HEK293T (cell line): ENCODE measurements around the gene CRYBB1.

Experiments
- CTBP1 ChIP-seq: fragments of 450-650 bp; IDR thresholded peaks from 2 replicates; pipeline ENCODE4 v1.6.1; 2016; ENCODE audit warnings: borderline replicate concordance
- ELF4 ChIP-seq: fragments of 450-650 bp; IDR thresholded peaks from 2 replicates; pipeline ENCODE4 v1.6.1; 2017; ENCODE audit warnings: antibody characterized with exemption
- FOXA1 ChIP-seq: fragments of 450-650 bp; IDR thresholded peaks from 2 replicates; pipeline ENCODE4 v1.6.1; 2016; ENCODE audit warnings: mild to moderate bottlenecking
- FOXM1 ChIP-seq: fragments of 450-650 bp; IDR thresholded peaks from 2 replicates; pipeline ENCODE4 v1.6.1; 2017; ENCODE audit warnings: mild to moderate bottlenecking, borderline replicate concordance
- HDGF ChIP-seq: fragments of 450-650 bp; IDR thresholded peaks from 2 replicates; pipeline ENCODE4 v1.6.1; 2017; ENCODE audit warnings: antibody characterized with exemption, borderline replicate concordance
- LEF1 ChIP-seq: fragments of 450-650 bp; IDR thresholded peaks from 2 replicates; pipeline ENCODE4 v1.6.1; 2017; ENCODE audit warnings: mild to moderate bottlenecking, borderline replicate concordance
- NFRKB ChIP-seq: fragments of 450-650 bp; IDR thresholded peaks from 2 replicates; pipeline ENCODE4 v1.6.1; 2016; ENCODE audit warnings: mild to moderate bottlenecking, moderate library complexity
- SP1 ChIP-seq: fragments of 450-650 bp; IDR thresholded peaks from 2 replicates; pipeline ENCODE4 v1.6.1; 2017
- SUZ12 ChIP-seq: fragments of 450-650 bp; IDR thresholded peaks from 2 replicates; pipeline ENCODE4 v1.6.1; 2016; ENCODE audit warnings: mild to moderate bottlenecking

DNA sequence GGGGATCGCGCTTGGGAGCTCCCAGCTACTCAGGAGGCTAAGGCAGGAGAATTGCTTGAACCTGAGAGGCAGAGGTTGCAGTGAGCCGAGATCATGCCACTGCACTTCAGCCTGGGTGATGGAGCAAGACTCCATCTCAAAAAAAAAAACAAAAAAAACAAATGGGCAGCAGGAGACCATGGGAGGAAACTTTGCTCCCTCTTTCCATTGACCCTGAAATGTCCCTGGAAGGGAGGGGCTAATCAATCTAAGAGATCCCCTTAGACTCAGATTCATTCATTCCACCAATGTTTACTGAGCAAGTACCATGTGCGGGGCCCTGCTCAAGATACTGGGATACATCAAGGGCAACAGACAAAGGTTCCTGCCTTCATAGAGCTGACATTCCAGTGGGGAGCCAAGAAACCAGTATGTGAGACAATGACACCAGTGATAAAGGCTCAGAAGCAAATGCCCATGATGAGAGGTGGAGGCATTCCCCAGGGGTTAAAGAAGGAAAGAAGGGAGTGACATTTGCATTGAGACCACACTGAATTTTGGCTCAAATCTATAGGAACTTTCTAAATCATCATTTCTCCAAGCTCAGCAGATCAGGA, 67.8 kb downstream of the CRYBB1 start:
- TF ChIP-seq FOXA1 = no peak
- no peak for TF ChIP-seq HDGF
- TF ChIP-seq SP1 = no peak
- TF ChIP-seq ELF4 = no peak
- TF ChIP-seq FOXM1 = no peak
- TF ChIP-seq NFRKB = no peak
- no peak for TF ChIP-seq SUZ12
- TF ChIP-seq CTBP1 = no peak
- TF ChIP-seq LEF1 = no peak
